Activated CD4-positive, alpha-beta memory T cell treated with anti-CD3 and anti-CD28 coated beads, Interleukin-2, amount 10 ng/mL, durations not matched to agents 7 days and 5 days (primary cell): ENCODE data around the gene MPDZ. TPM values are rescaled to one million over a fixed set of nuclear protein-coding genes. Genes with fewer than 3 reads are reported as not detected.

Source experiments
- CTCF ChIA-PET: fragments of 350-600 bp; sonication (Branson Sonifier 250); formaldehyde crosslinking; loops from one replicate; lab custom pipeline; 2021; ENCODE audit warnings: antibody characterized with exemption, inconsistent platforms; lab: Charles Lee
- POLR2A ChIA-PET: fragments of 350-600 bp; sonication (Branson Sonifier 250); formaldehyde crosslinking; loops from one replicate; lab custom pipeline; 2021; ENCODE audit warnings: antibody characterized with exemption; lab: Charles Lee
- DNase-seq: peaks from one replicate; pipeline ENCODE4 v3.0.0-alpha.2; 2020
- H3K27ac Mint-ChIP-seq: one replicate; pipeline ENCODE4 v1.8.0; 2021; ENCODE audit warnings: mild to moderate bottlenecking, mixed read lengths
- H3K27me3 Mint-ChIP-seq: one replicate; pipeline ENCODE4 v1.8.0; 2021; ENCODE audit warnings: mixed read lengths
- H3K36me3 Mint-ChIP-seq: one replicate; pipeline ENCODE4 v1.8.0; 2021; ENCODE audit warnings: low read depth, mixed read lengths
- H3K4me1 Mint-ChIP-seq: one replicate; pipeline ENCODE4 v1.8.0; 2021; ENCODE audit warnings: mixed read lengths
- H3K4me3 Mint-ChIP-seq: one replicate; pipeline ENCODE4 v1.8.0; 2021; ENCODE audit warnings: mild to moderate bottlenecking, mixed read lengths
- H3K9me3 Mint-ChIP-seq: one replicate; pipeline ENCODE4 v1.8.0; 2021; ENCODE audit warnings: mixed read lengths
- total RNA-seq, 2 experiments: library from RNA; stranded (reverse); gene quantifications; one replicate each; pipeline ENCODE4 v1.2.3, GENCODE V29; 2021

MPDZ gene
- total RNA-seq, 2 experiments from 2014 or later = not detected

DNA sequence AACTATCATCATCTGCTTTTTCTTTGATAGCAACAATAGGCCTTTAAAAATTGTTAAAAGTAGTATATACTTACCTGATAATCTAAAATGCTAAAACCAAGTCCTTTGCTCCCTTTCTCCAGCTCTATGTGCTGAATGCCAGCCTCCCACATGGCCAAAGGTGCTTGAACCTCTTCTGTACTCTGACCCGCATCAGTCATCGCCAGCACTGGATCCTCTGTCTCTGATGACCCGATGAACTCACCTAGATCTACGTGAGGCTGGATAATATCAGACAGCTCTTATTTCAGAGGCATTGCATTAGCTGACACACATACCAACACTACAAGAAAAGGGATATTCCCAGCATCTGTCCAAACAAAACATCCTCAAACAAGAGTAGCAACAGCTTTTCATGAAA is 89.5 kb downstream of the MPDZ start:
- peaks cover 7% of the 10 kb centered on the region for H3K9me3 Mint-ChIP-seq
- H3K27me3 Mint-ChIP-seq = no peaks in the 10 kb centered on the region
- no peak overlapping the region for H3K27ac Mint-ChIP-seq
- no peak overlapping the region for H3K4me3 Mint-ChIP-seq
- POLR2A ChIA-PET = no interaction called here
- no peaks in the 10 kb centered on the region for H3K4me1 Mint-ChIP-seq
- no peak for DNase-seq
- CTCF ChIA-PET = no interaction called here
- no peaks in the 10 kb centered on the region for H3K36me3 Mint-ChIP-seq

DNA sequence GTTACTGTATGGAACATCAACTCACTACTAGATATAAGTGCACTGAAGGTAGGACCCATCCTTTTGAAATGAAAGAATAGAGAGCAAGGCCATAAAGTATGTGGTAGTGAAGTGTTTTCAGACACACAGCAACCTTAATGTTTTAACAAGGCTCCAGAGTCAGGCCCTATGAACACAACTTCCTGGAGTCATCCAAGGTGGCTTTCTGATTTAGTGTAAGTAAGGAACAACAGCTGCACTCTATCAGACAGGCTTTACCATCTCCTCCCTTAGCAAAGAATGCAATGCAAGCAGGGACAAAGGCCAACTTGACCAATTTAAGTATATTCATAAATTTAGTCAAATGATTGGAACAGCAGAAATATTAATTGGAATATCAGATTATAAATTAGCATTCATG is 90.1 kb downstream of the MPDZ start:
- DNase-seq = no peak
- Mint-ChIP-seq H3K36me3 (no peaks in the 10 kb centered on the region), H3K9me3 (peaks cover 7% of the 10 kb centered on the region), H3K27me3 (no peaks in the 10 kb centered on the region), H3K27ac (no peak overlapping the region), H3K4me3 (no peak overlapping the region), H3K4me1 (no peaks in the 10 kb centered on the region)
- POLR2A ChIA-PET = no interaction called here
- CTCF ChIA-PET = no interaction called here

DNA sequence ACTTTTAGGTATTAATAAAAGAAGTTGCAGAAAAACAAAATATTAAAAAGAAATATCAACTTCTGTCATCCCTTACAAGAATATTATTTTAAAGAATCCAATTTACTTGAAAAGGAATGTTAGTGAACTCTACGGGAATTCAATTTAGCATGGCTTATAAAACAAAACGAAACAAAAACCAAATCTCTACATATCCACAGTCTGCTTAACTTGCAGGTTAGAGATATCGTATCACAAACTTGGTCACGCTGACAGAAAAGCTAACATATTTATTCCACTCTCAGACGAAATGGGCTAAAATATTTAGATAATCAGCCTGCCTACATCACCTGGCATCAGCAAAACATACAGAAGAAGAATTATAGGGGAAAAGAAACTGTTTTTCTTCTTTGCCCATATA is 92.7 kb downstream of the MPDZ start:
- Mint-ChIP-seq H3K27ac (no peak overlapping the region), H3K36me3 (no peaks in the 10 kb centered on the region), H3K4me1 (no peaks in the 10 kb centered on the region), H3K27me3 (no peaks in the 10 kb centered on the region), H3K9me3 (peaks cover 5% of the 10 kb centered on the region), H3K4me3 (no peak overlapping the region)
- ChIA-PET POLR2A (no interaction called here), CTCF (no interaction called here)
- no peak for DNase-seq

DNA sequence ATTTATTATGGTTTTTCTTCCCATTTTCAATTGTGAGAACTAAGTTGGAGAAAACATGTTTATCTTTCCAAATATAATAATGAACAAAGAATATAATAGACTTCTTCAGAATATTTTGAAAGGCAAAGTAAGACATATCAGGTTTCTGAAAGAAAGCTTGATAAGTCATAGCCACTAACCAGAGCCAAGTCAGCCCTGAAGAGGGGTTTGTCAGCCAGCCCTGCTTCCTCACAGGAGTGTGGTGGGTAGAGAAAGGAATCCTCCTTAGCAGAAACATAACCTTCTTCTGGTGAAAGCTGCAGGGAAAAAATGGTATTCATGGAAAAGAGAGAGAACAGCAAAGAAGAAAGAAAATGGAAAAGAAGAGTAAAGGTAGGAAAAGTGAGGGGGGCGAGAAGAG is 93.4 kb downstream of the MPDZ start:
- Mint-ChIP-seq H3K27ac (no peak overlapping the region), H3K4me3 (no peak overlapping the region), H3K36me3 (no peaks in the 10 kb centered on the region), H3K9me3 (peaks cover 5% of the 10 kb centered on the region), H3K27me3 (no peaks in the 10 kb centered on the region), H3K4me1 (no peaks in the 10 kb centered on the region)
- ChIA-PET CTCF (no interaction called here), POLR2A (no interaction called here)
- DNase-seq = no peak

DNA sequence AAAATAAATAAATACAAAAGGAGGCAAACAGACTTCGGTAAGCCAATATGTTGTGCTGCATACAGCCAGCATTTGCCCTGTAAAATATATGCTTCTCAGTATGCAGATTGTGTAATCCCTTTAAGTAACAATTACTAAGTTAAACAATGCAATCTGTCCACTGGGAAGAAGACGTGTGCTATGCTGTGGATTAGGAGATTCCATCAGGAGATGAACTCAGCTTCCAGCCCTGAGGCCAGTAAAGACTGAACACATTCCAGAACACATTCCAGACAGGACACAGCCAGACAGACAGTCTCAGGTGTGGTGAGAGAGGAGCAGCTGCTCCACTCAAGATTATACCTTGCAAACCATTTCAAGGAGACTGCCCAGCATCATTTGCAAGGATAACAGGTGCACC is 97.8 kb downstream of the MPDZ start:
- CTCF ChIA-PET = no interaction called here
- POLR2A ChIA-PET = no interaction called here
- no peak for DNase-seq
- no peak overlapping the region for H3K27ac Mint-ChIP-seq
- H3K27me3 Mint-ChIP-seq = no peaks in the 10 kb centered on the region
- H3K9me3 Mint-ChIP-seq = peaks cover 2% of the 10 kb centered on the region
- no peaks in the 10 kb centered on the region for H3K4me1 Mint-ChIP-seq
- H3K4me3 Mint-ChIP-seq = no peak overlapping the region
- no peaks in the 10 kb centered on the region for H3K36me3 Mint-ChIP-seq

DNA sequence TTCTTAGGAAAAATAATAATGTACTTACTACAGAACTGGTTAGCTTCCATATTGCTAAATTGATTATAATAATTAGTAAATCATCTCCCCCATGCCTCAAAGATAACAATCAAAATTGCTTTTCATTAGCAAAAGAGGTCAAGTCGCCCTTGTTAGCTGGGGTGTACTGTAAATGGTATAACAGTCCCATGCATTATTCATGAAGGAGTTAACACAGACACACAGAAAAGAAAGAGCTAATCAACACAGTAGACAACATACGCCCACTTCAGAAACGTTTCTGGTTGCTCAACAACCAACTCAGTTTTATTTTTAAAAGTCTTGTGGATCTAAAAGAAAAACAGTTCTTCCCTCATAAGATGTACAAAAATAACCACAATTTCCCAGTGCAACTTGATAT is 100.2 kb downstream of the MPDZ start:
- POLR2A ChIA-PET = no interaction called here
- CTCF ChIA-PET = no interaction called here
- H3K27me3 Mint-ChIP-seq = no peaks in the 10 kb centered on the region
- no peaks in the 10 kb centered on the region for H3K36me3 Mint-ChIP-seq
- no peak overlapping the region for H3K27ac Mint-ChIP-seq
- no peak overlapping the region for H3K4me3 Mint-ChIP-seq
- no peaks in the 10 kb centered on the region for H3K4me1 Mint-ChIP-seq
- peaks cover 2% of the 10 kb centered on the region for H3K9me3 Mint-ChIP-seq
- no peak for DNase-seq

DNA sequence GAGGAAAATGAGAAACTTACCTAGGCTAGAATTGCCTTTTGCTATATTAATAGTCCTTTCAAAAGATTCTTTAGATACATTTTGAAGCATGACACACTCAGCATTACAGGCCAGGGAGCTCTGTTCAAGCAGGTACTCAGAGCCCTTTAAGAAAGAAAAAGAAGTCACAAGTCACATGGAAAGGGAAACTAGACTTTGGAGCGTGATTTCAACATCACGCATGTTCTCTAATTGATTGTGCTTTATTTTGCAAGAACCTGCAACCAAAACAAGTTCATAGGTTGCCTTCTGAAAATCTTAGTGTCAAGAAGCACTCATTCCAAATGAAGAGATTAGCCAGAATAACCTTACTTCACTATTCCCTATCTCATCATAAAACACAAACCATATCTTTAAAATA is 103.8 kb downstream of the MPDZ start:
- no peak overlapping the region for H3K4me3 Mint-ChIP-seq

DNA sequence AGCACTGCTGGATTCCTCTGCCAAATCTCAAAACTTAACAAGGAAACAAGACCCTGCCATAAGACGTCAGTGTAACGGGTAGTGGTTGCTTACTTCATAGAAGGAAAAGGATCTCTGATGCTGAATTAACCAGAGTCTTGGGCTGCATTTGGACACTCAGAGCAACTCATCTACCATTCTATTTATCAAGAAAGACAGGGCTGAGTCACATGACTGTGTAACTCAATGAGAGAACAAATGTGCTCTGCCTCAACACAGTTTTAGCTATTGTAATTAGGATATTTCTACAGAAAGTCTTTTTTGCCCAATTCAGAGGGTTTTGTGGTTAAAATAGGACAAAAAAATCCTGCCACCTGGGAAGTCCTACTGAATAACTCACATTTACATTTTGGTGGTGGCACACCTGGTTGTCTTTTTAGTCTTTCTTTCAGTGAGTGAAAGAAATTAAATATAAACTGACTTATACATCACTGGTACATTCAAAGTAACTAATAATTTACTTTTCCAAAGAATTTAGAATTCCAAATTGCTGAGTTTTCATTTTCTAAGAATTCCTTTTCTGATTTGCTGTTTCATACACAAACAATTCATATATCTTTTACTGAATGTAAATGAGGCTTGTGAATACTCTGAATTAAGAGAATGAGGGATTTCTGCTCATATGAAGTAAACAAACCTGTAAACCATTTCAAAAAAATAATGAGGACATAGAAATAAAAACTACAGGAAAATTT is 104.4 kb downstream of the MPDZ start:
- H3K4me3 Mint-ChIP-seq = no peak overlapping the region
- H3K27ac Mint-ChIP-seq = no peak overlapping the region
- no peaks in the 10 kb centered on the region for H3K27me3 Mint-ChIP-seq
- peaks cover 6% of the 10 kb centered on the region for H3K9me3 Mint-ChIP-seq
- H3K4me1 Mint-ChIP-seq = no peaks in the 10 kb centered on the region
- no peaks in the 10 kb centered on the region for H3K36me3 Mint-ChIP-seq
- ChIA-PET CTCF (no interaction called here), POLR2A (no interaction called here)
- DNase-seq = no peak

More for the DNA sequence above, 103.8 kb downstream of the MPDZ start:
- H3K27ac Mint-ChIP-seq = no peak overlapping the region
- H3K27me3 Mint-ChIP-seq = no peaks in the 10 kb centered on the region
- ChIA-PET POLR2A (no interaction called here), CTCF (no interaction called here)
- no peak for DNase-seq
- peaks cover 6% of the 10 kb centered on the region for H3K9me3 Mint-ChIP-seq
- H3K4me1 Mint-ChIP-seq = no peaks in the 10 kb centered on the region
- no peaks in the 10 kb centered on the region for H3K36me3 Mint-ChIP-seq

DNA sequence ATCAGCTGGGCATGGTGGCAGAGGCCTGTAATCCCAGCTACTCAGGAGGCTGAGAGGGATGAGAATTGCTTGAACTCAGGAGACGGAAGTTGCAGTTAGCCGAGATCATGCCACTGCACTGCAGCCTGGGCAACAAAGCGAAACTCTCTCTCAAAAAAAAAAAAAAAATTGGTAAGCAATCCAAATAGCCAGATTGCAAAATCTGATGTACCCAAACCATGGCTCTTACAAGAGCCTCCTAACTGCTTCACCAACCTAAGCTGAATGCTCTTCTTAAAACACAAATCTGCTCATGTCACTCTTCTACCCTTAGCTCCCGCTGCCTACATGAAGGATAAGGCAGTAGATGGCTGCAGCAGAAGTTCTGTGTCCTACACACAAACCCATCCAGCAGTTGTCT is 105.9 kb downstream of the MPDZ start:
- Mint-ChIP-seq H3K27me3 (no peaks in the 10 kb centered on the region), H3K9me3 (peaks cover 6% of the 10 kb centered on the region), H3K27ac (no peak overlapping the region), H3K4me1 (no peaks in the 10 kb centered on the region), H3K36me3 (no peaks in the 10 kb centered on the region), H3K4me3 (no peak overlapping the region)
- DNase-seq = no peak
- POLR2A ChIA-PET = no interaction called here
- CTCF ChIA-PET = no interaction called here

DNA sequence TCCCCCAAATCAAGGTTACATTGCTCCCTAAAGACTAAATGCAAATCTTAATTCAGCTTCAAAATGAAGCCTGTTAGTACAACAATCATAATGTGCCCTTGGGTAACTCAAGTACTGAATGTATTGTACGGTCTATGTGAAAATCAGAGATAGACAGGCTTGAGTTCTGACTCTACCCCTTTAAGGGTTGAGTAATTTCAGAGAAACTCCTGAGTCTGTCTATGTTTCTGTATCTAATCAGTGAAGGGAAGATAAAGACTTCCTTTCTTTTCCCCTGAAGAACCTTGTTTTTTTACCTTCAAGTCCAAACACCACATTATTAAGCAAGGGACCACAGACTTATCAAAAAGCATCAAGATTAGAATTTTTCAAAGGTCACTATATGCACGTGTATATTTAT is 108.2 kb downstream of the MPDZ start:
- DNase-seq = no peak
- Mint-ChIP-seq H3K36me3 (no peaks in the 10 kb centered on the region), H3K4me1 (no peaks in the 10 kb centered on the region), H3K4me3 (no peak overlapping the region), H3K9me3 (peaks cover 7% of the 10 kb centered on the region), H3K27ac (no peak overlapping the region), H3K27me3 (no peaks in the 10 kb centered on the region)
- ChIA-PET CTCF (no interaction called here), POLR2A (no interaction called here)

DNA sequence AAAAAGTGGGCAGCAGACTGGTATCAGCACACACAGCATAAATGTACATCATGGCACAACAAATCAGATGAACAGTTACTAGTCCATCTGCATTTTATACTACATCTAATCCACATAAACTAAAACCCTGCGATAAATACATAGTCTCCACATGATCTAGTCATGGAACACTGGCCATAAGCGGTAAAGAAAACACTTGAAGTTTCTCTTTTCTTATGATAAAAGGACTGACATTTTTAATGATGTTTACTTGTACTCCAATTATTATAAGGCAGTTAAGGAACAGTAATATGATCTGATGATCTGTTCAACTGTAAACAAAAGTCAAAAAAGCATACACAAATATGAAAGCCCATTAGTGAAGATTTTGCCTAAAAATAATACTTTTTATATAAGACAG is 112.5 kb downstream of the MPDZ start:
- Mint-ChIP-seq H3K4me3 (no peak overlapping the region), H3K4me1 (no peaks in the 10 kb centered on the region), H3K27ac (no peak overlapping the region), H3K36me3 (no peaks in the 10 kb centered on the region), H3K9me3 (peaks cover 6% of the 10 kb centered on the region), H3K27me3 (no peaks in the 10 kb centered on the region)
- CTCF ChIA-PET = no interaction called here
- no peak for DNase-seq
- POLR2A ChIA-PET = no interaction called here

DNA sequence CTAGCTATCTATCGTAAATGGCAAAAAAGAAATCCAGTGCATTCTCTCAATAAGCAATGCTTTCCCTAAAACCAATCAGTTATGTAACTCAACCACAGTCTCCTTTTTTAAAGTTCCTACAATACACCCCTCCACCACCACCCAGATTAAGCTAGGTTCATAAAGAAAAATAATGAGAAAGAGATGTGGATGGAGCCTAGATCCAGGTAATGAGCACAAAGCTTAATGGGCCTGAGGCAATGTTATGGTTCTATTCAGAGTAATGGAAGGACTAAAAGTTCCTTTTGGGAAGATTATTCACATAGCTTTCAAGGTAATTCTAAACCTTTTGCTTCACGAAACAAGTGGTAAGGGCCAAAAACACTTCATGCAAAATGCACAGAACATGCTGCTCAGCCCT is 113.5 kb downstream of the MPDZ start:
- Mint-ChIP-seq H3K4me1 (no peaks in the 10 kb centered on the region), H3K9me3 (peaks cover 8% of the 10 kb centered on the region), H3K4me3 (no peak overlapping the region), H3K27ac (no peak overlapping the region), H3K36me3 (no peaks in the 10 kb centered on the region), H3K27me3 (no peaks in the 10 kb centered on the region)
- DNase-seq = no peak
- POLR2A ChIA-PET = no interaction called here
- CTCF ChIA-PET = no interaction called here

DNA sequence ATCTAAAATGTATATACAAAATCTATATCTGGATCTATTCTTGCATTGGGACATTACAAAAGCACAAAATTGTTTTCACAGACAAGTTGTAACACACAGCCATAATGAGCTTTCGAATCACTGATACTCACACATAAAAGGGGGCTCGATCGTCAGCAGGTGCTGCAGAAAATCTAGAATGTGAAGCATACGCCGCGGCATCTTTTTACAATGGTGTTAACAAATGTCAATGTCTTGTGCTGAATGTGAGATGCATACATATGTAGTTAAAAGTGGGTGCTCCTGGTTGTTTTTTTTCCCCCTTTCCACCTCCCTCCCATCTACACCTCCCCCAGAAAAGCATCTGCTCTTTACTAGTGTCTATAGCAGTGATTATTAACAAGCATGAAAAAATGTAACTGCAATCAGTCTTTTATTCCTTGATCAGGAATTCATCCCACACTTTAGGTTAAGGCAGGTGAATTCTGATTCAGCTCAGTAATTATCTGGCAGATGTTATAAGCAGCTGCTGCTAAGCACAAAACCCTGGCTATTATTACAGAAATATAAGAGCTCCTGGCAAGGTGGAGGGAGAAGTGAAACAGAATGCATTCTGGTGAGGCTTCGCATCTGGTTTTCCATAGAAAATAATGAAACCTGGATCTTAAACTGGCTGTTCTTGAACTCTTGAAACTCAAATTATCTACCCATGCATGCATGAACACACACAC is 114.1 kb downstream of the MPDZ start:
- no peaks in the 10 kb centered on the region for H3K4me1 Mint-ChIP-seq
- no peaks in the 10 kb centered on the region for H3K36me3 Mint-ChIP-seq
- no peak for DNase-seq
- peaks cover 9% of the 10 kb centered on the region for H3K9me3 Mint-ChIP-seq
- no peak overlapping the region for H3K27ac Mint-ChIP-seq
- POLR2A ChIA-PET = no interaction called here
- CTCF ChIA-PET = no interaction called here
- no peak overlapping the region for H3K4me3 Mint-ChIP-seq
- H3K27me3 Mint-ChIP-seq = no peaks in the 10 kb centered on the region

DNA sequence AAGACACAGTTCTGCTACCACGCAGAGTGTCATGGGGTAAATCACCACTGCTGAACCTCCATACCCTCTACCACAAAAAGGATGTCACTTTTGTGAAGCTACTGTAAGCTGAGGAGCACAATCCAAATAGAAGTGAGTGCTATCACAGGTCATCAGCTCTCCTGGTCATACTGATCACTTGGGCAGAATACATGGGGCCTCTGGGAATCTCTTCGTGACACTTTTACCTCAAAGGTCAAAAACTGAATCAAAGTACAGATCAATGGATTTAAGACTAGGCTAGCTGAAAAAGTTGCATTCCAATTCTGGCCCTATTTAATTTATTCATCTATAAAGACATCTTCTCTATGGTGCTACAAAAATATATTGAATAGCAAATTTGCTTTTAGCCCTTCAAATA is 115.5 kb downstream of the MPDZ start:
- H3K4me1 Mint-ChIP-seq = no peaks in the 10 kb centered on the region
- ChIA-PET CTCF (no interaction called here), POLR2A (no interaction called here)
- no peaks in the 10 kb centered on the region for H3K27me3 Mint-ChIP-seq
- peaks cover 9% of the 10 kb centered on the region for H3K9me3 Mint-ChIP-seq
- H3K4me3 Mint-ChIP-seq = no peak overlapping the region
- DNase-seq = no peak
- H3K36me3 Mint-ChIP-seq = no peaks in the 10 kb centered on the region
- no peak overlapping the region for H3K27ac Mint-ChIP-seq
